ENCODE results near the gene IVNS1ABP.
"Not testable (repeated sequence)": the region's sequence is repeated elsewhere in the genome, so short reads cannot be mapped to it uniquely, and the experiment has no call there.

The IVNS1ABP gene

DNA sequence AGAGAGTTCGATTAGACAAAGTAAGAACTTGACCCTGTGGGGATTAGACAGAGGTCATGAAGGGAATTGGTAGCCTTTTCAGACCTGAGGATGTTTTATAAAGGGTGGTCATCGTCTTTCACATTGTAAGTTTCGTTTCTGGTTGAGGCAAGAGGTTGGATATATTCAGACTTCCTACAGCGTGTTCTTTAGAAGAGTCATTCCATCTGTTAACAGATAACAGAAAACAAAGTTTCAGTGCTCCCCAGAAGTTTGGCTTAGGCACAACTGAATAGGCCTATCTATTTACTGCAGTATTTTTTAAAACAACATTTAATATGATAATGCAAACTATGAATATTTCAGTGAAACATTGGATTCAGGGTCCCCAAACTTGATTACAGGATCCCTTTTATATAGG is 17.1 kb upstream of the IVNS1ABP start:
- DNase-seq (ENCODE audit: low read depth in 2 of 2): no peak

- DNase-seq (ENCODE audit: low read depth in 2 of 2): no peak
These were observed 11.2 kb upstream of the IVNS1ABP start for GRCh38 chr1:185328255-185328654.

DNA sequence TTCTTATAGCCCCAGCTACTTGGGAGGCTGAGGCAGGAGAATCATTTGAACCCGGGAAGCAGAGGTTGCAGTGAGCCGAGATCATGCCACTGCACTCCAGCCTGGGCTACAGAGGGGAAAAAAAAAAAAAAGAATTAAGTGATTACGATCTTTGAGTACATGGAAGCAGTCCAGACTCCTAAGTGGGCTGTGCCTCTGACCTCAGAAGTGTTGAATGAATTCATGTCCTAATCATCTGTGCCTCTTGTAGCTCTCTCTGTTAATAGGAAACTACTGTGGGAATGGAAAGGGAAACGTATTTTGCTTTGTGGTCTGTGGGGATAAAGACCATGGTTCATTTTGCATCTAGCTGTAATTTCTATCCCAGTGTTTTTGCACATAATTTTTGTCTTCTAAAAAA is 8.4 kb upstream of the IVNS1ABP start:
- no peak for DNase-seq (ENCODE audit: low read depth in 2 of 2)

- DNase-seq (ENCODE audit: low read depth in 2 of 2): no peak
These were observed 7.1 kb upstream of the IVNS1ABP start for GRCh38 chr1:185324118-185324517.

DNA sequence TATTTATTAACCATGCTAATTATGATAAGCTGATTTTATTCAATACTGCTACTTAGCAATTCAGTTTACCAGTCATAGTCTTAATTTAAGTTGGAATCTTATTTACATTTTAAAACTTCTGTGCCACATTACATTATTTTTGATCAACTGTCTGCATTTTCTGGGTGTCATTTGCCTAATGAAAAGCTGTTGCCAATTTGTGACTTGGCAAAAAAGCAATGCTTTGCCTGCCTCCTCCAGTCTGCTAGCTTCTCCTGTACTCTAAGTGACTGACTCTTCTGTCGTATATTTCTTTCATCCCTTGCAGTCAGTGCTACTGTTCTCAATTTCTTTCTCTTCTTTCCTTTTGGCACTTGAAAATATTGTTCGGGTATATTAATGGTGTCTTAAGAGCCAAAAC is 5.6 kb upstream of the IVNS1ABP start:
- DNase-seq (ENCODE audit: low read depth in 2 of 2): no peak

DNA sequence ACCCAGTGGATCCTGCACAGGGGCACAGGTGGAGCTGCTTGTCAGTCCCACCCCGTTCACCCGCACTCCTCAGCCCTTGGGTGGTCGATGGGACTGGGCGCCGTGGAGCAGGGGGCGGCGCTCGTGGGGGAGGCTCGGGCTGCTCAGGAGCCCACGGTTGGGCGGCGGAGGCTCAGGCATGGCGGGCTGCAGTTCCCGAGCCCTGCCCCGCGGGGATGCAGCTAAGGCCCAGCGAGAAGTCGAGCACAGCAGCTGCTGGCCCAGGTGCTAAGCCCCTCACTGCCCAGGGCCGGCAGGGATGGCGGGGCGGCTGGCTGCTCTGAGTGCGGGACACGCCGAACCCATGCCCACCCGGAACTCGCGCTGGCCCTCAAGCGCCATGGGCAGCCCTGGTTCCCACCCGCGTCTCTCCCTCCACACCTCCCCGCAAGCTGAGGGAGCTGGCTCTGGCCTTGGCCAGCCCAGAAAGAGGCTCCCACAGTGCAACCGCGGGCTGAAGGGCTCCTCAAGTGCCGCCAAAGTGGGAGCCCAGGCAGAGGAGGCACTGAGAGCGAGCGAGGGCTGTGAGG is 4.7 kb upstream of the IVNS1ABP start:
- not testable (repeated sequence) for DNase-seq (ENCODE audit: low read depth in 2 of 2)

DNA sequence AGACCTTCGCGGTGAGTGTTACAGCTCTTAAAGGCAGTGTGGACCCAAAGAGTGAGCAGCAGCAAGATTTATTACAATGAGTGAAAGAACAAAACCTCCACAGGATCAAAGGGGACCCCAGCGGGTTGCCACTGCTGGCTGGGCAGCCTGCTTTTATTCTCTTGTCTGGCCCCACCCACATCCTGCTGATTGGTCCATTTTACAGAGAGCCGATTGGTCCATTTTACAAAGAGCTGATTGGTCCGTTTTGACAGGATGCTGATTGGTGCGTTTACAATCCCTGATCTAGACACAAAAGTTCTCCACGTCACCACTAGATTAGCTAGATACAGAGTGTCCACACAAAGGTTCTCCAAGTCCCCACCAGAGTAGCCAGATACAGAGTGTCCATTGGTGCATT is 4.1 kb upstream of the IVNS1ABP start:
- not testable (repeated sequence) for DNase-seq (ENCODE audit: low read depth in 2 of 2)

- DNase-seq (ENCODE audit: low read depth in 2 of 2): no peak
These were observed 2.1 kb upstream of the IVNS1ABP start for GRCh38 chr1:185319139-185319475.

DNA sequence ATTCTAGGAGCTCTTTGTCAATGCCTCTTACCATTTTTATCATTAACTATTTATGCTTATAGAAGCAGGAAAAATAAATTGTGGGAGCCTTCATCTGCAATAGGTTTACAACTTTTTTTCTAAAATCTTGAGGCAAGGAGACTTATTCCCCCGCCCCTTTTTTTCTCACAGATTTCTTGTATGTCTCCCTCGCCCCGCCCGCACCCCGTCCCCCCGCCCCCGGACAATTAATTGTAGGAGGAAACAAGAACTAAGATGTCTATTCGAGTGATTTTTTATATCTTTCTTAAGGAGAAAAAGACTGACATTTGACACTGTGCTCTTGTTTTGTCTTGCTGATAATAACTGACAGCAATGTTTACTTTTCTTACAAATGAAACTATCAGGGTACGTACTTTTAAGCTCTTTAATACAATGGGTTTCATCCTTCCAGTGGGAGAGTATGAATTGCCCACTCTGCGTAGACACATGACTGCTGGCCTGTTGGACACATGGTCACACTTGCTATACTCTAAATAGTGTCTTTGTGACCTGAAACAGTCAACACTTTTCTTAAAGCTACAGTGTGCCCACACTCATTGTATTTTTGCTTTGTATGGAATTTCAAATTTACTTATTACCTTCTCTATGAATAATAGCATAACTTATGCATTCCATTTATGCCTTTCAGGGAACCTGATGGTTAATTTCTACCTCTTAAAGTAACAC is 1.5 kb upstream of the IVNS1ABP start:
- no peak for DNase-seq (ENCODE audit: low read depth in 2 of 2)

- DNase-seq (ENCODE audit: low read depth in 2 of 2): no peak
These were observed 855 bp upstream of the IVNS1ABP start for GRCh38 chr1:185317886-185318310.

DNA sequence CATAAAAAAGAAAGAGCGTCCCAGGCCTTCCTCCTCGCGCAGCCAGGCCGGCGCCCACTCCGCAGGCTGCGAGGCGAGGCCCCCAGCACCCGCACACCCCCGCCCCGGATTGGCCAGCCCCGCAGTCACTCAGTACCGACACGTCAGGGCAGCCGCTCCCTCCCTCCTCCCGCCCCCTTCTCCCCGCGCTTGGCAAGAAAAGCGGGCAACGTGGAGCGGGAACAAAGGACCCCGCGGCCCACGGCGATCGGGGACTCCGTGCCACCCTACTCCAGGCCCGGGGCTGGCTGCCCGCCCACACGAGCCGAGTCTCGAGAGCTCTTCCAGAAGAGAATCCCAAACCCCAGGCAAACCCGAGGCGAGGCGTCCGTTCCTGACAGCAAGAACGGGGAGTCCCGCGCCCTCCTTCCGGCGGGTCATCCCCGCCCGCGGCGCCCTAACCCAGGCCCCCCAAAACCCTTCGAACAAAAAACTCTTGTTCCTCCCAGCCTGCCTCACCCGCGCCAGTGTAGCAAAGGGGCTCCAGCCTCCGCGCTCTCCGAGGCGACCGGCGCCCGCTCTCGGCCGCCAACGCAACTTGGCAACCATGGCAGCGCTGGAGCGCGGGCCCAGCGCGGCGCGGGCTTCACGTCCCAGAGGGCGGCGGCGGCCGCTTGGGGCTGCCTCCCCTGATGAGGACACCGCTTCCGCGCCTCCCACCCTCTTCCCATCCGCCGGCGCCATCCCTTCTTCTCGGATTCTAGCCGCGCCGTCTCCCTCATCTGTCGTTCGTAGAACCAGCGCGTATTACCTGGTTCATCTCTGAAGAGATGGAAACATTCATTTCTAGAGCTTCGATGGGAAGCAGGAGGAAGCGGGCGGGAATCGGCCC is 645 bp downstream of the IVNS1ABP start:
- DNase-seq (ENCODE audit: low read depth in 2 of 2): peak; percentile 86 to 87

DNA sequence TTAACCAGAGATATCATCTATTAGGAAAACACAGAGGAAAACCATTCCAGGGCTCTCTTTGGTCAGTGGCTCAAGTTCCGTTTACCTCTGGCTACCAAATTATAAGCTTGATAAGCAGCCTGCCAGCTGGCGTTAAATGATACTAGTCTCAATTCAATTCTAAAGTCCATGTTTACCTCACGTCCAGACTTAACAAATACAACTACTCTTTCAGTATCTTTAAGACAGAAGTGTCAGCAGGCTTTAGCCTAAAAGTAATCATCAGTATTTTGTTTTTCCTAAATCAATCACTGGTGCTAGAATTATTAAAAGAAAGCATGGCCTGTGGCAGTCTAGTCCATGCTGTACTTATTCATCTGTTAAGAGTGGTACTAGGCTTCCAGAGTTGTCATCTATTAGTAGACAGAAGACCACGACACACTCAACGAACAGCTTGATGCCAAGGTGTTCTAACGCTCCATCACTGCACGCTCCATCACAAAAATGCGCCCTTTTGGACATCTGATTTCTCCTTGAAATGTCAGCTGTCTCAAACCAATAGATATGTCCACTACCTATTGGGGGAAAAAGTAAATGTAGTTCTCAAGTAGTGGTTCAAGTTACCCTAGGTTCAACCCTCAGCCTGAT is 1.5 kb downstream of the IVNS1ABP start:
- DNase-seq (ENCODE audit: low read depth in 2 of 2): no peak

GRCh38 chr1:185314411-185314810 is 2.6 kb downstream of the IVNS1ABP start:
- DNase-seq (ENCODE audit: low read depth in 2 of 2): no peak

DNA sequence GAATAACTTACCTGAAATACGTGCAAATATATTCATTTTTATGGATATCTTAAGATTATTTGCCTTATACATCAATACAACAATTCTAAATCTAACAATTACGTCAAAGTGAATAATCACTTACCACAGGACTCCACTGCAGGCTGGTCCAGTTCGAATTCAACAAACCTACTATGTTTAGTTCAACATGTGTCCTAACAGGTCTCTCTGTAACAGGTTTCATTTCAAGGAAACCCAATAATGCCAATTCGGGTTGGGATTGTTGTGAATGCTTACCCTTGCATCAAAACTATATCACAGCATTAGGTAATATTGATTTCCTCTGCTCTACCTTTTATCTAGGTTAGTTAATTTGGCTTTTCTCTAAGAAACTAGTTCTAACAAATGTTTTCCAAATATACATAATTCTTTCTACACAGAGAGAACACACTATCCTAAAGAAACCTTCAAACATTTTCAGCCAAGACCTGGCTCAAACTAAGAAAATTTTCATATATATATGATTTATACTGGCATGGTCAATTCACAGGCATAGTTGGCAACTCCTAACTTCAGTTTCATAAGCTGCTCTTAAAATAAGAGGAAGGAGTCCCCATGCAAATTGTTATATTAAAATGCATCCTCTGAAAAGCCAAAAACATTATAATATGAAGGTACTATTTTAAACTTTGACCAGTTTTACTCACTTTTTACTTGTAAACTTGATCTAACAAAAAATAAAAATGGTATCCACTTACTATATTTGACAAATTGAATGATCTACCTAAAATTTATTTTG is 4.5 kb downstream of the IVNS1ABP start:
- DNase-seq (ENCODE audit: low read depth in 2 of 2): no peak

- no peak for DNase-seq (ENCODE audit: low read depth in 2 of 2)
These were observed 5.3 kb downstream of the IVNS1ABP start for GRCh38 chr1:185311589-185312225.

GRCh38 chr1:185309566-185309965 is 7.5 kb downstream of the IVNS1ABP start:
- no peak for DNase-seq (ENCODE audit: low read depth in 2 of 2)

GRCh38 chr1:185308126-185308525 is 8.9 kb downstream of the IVNS1ABP start:
- no peak for DNase-seq (ENCODE audit: low read depth in 2 of 2)

- no peak for DNase-seq (ENCODE audit: low read depth in 2 of 2)
These were observed 11.6 kb downstream of the IVNS1ABP start for GRCh38 chr1:185305419-185305818.

GRCh38 chr1:185300152-185300551 is 16.9 kb downstream of the IVNS1ABP start:
- no peak for DNase-seq (ENCODE audit: low read depth in 2 of 2)

DNA sequence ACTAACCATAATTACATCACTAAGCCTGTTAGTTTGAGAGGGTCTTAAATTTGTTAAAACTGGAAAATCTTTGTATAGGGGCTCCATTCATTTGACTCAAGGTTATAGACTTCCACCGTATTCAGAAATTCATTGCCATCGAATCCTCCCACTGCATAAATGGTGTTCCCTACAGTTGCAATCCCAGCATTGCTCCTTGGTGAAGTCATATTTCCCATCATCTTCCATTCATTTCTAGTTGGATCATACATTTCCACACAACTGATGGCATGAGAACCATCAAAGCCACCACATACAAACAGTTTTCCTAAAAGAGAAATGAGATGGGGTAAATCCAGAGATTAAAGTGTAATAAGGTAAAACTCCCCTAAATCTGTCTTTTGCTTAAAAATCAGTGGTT is 19.1 kb downstream of the IVNS1ABP start:
- DNase-seq (ENCODE audit: low read depth in 2 of 2): no peak

DNA sequence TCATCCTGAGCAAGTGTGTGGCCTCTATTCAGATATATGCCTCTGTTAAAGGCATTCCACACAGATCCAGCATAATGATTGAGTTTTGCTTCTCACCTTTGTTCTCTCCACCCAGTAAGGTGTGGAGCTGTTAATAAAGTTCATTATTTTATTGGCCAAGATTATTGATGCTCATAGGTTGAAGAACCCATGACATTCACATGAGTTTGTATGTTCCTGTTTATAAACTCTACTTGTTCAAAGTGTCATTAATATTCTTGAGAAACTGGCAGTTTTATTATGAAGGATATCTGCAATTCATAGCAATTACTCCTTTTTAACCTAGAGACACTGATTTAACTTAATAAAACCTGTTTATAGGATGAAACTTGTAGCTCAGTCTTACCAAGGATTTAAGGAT is 22.0 kb downstream of the IVNS1ABP start:
- DNase-seq (ENCODE audit: low read depth in 2 of 2): no peak
